Gastrocnemius medialis (tissue), 4 donors: ENCODE results near the gene CD68. TPM values are rescaled to one million over a fixed set of nuclear protein-coding genes. Genes with fewer than 3 reads are reported as not detected.
A peak's percentile ranks its signal among the peaks of the same experiment; 100 is the strongest.

Experiments
- ATAC-seq, 2 donors: fragments of 150-250 bp; one replicate each; pipeline ENCODE4 v1.9.1; 2016
- DNase-seq, 2 donors: peaks; one replicate each; pipeline ENCODE4 v3.0.0-alpha.2; 2019
- H3K27ac ChIP-seq, 4 donors: fragments of 200-600 bp; sonication (generic); 1 replicate in 1 of 4; 2 replicates in 3 of 4; pipeline ENCODE4 v1.5.1; 2016 to 2018; ENCODE audit warnings: mild to moderate bottlenecking in 2 of 4, moderate library complexity in 1 of 4
- H3K27me3 ChIP-seq, 3 donors: fragments of 200-600 bp; sonication (generic) in 2 of 3; 1 replicate in 1 of 3; 2 replicates in 2 of 3; pipeline versions ENCODE4 v1.5.1 to v1.6.0; 2016 to 2019; ENCODE audit warnings: mild to moderate bottlenecking in 1 of 3, moderate library complexity in 1 of 3
- H3K36me3 ChIP-seq, 2 donors: fragments of 200-600 bp; sonication (generic) in 1 of 2; one replicate each; pipeline ENCODE4 v1.5.1; 2017 to 2018
- H3K4me1 ChIP-seq, 2 donors: fragments of 200-600 bp; sonication (generic) in 1 of 2; one replicate each; pipeline ENCODE4 v1.5.1; 2016 to 2017; ENCODE audit warnings: mild to moderate bottlenecking in 2 of 2
- H3K4me3 ChIP-seq, 4 donors: fragments of 200-600 bp; sonication (generic) in 3 of 4; 1 replicate in 1 of 4; 2 replicates in 3 of 4; pipeline ENCODE4 v1.5.1; 2016 to 2019; ENCODE audit warnings: mild to moderate bottlenecking in 2 of 4
- H3K9me3 ChIP-seq, 3 donors: fragments of 200-600 bp; sonication (generic) in 2 of 3; 1 replicate in 1 of 3; 2 replicates in 2 of 3; pipeline ENCODE4 v1.5.1; 2016 to 2019
- POLR2A ChIP-seq, 2 donors: fragments of 450-650 bp; IDR thresholded peaks; one replicate each; pipeline ENCODE4 v1.6.1; 2017; ENCODE audit warnings: antibody characterized with exemption in 2 of 2, mild to moderate bottlenecking in 2 of 2, moderate library complexity in 2 of 2
- in situ Hi-C, 4 donors: fragments of 200-750 bp; cut with MboI; loops; one replicate each; pipeline versions ENCODE4 v1.15.0 to v1.8.0; 2017; ENCODE audit warnings: low sequenced_read_pairs in 4 of 4
- intact Hi-C: fragments of 100-400 bp; cut with DNase I; formaldehyde crosslinking; loops from one replicate; pipeline ENCODE4 v1.15.1; 2023; ENCODE audit warnings: low total_unique reads
- total RNA-seq, 4 donors: library from RNA; depleted of rRNA; stranded (reverse); fragments of >200 nt; gene quantifications; one replicate each; pipeline versions ENCODE4 v1.1.0 to v1.2.3, GENCODE V29; 2016
- TF ChIP-seq, protein P1 (sequence below), 5 experiments: fragments of 450-650 bp in 3 of 5; fragments of 200-600 bp in 2 of 5; sonication (generic) in 2 of 5; IDR thresholded peaks in 4 of 5; conservative IDR thresholded peaks in 1 of 5; 1 replicate in 4 of 5; 2 replicates in 1 of 5; pipeline ENCODE4 v1.5.1; 2016 to 2019; ENCODE audit warnings: antibody characterized with exemption in 5 of 5, mild to moderate bottlenecking in 3 of 5, moderate library complexity in 3 of 5

Gene CD68
- total RNA-seq, 4 donors from 2014 or later, result 10.1 to 66.5 (median 20.3) TPM

DNA sequence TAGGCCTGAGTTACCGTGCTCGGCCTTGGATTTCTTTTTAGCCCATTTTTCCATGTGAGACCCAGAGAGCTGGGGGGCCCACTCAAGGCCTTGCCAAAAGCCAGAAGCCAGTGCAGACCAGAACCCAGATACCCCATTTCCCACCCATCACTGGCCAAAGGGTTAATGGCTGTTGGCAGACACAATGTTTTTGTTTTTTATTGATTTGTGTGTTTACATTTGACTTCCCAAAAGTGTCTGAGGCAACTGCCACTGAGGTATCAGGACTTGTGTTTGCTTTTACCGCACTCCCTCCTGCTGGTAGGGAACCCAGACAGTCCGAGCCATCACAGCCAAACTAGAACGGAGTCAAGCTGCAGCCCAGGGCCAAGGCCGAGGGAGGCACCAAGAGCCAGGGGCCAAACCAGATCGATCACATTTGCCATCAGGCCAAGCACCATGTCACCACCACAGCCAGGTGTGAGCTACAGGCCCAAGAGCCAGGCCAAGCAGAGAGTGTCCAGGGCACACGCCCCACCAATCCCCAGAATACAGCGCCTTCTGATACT, 38.3 kb upstream of the CD68 start:
- Histone ChIP-seq H3K4me1 (no peaks in the 10 kb centered on the region), H3K4me3 (no peak overlapping the region), H3K27me3 (no peaks in the 10 kb centered on the region), H3K36me3 (no peaks in the 10 kb centered on the region), H3K9me3 (no peaks in the 10 kb centered on the region), H3K27ac (no peak overlapping the region)
- no peak for ATAC-seq
- TF ChIP-seq, protein P1, sequence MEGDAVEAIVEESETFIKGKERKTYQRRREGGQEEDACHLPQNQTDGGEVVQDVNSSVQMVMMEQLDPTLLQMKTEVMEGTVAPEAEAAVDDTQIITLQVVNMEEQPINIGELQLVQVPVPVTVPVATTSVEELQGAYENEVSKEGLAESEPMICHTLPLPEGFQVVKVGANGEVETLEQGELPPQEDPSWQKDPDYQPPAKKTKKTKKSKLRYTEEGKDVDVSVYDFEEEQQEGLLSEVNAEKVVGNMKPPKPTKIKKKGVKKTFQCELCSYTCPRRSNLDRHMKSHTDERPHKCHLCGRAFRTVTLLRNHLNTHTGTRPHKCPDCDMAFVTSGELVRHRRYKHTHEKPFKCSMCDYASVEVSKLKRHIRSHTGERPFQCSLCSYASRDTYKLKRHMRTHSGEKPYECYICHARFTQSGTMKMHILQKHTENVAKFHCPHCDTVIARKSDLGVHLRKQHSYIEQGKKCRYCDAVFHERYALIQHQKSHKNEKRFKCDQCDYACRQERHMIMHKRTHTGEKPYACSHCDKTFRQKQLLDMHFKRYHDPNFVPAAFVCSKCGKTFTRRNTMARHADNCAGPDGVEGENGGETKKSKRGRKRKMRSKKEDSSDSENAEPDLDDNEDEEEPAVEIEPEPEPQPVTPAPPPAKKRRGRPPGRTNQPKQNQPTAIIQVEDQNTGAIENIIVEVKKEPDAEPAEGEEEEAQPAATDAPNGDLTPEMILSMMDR (IDR thresholded peaks at IDR 0.05 in 4 of 5, conservative IDR thresholded peaks at IDR 0.05 in 1 of 5), result no peak
- TF ChIP-seq POLR2A (IDR thresholded peaks at IDR 0.05), result no peak
- in situ Hi-C loops (loop anchor here in 1 of 4 donors (25.0 kb wide), 1 partner anchor 179 kb away; the partner anchor contains the start of genes KCTD11 and TMEM95), intact Hi-C loops (no loop called here)
- no peak for DNase-seq

GRCh38 chr17:7544911-7545310, 34.5 kb upstream of the CD68 start:
- no peaks in the 10 kb centered on the region for H3K9me3 ChIP-seq
- H3K27me3 ChIP-seq, result no peaks in the 10 kb centered on the region
- intact Hi-C loops, result no loop called here
- H3K4me1 ChIP-seq, result peaks cover 4 to 13% of the 10 kb centered on the region in 2 donors
- DNase-seq (no peak), ATAC-seq (no peak)
- in situ Hi-C loops, result loop anchor here in 1 of 4 donors (25.0 kb wide), 1 partner anchor 183 kb away; the partner anchor contains the start of genes KCTD11 and TMEM95
- H3K36me3 ChIP-seq, result no peaks in the 10 kb centered on the region
- TF ChIP-seq POLR2A (IDR thresholded peaks at IDR 0.05), result no peak
- TF ChIP-seq, protein P1 (IDR thresholded peaks at IDR 0.05 in 4 of 5, conservative IDR thresholded peaks at IDR 0.05 in 1 of 5), result no peak
- no peak overlapping the region for H3K4me3 ChIP-seq
- H3K27ac ChIP-seq, result peak overlapping the region in 1 of 4 donors; percentile 43

- peak within 1 kb of the TSS; percentile 62 to 81 (median 76) for H3K27ac ChIP-seq
- ATAC-seq, result peak; percentile 68 to 71
- no peaks in the 10 kb centered on the region for H3K9me3 ChIP-seq
- peak; percentile 35 to 41 for DNase-seq
- in situ Hi-C loops, result loop anchor here in 1 of 4 donors (25.0 kb wide), 1 partner anchor 186 kb away; the partner anchor contains the start of genes KCTD11 and TMEM95
- H3K4me3 ChIP-seq, result peak within 1 kb of the TSS; percentile 62 to 85 (median 66)
- H3K4me1 ChIP-seq, result peaks cover 4 to 13% of the 10 kb centered on the region in 2 donors
- H3K27me3 ChIP-seq, result no peaks in the 10 kb centered on the region
- intact Hi-C loops, result no loop called here
- peak in 1 of 2 donors; percentile 28 for TF ChIP-seq POLR2A (IDR thresholded peaks at IDR 0.05)
- TF ChIP-seq, protein P1 (IDR thresholded peaks at IDR 0.05 in 4 of 5, conservative IDR thresholded peaks at IDR 0.05 in 1 of 5), result peak in 2 of 5 experiments; percentile 17 to 39
- H3K36me3 ChIP-seq, result no peaks in the 10 kb centered on the region
Measured at GRCh38 chr17:7548585-7549400, 30.6 kb upstream of the CD68 start, which contains the start of gene TNFSF12. TSS of gene TNFSF12 (plus strand) at chr17:7549058. CDS start at chr17:7549154, 96 bp downstream.

- peak overlapping the region; percentile 62 to 81 (median 76) for H3K27ac ChIP-seq
- peak; percentile 36 to 52 for ATAC-seq
- intact Hi-C loops, result no loop called here
- TF ChIP-seq, protein P1 (IDR thresholded peaks at IDR 0.05 in 4 of 5, conservative IDR thresholded peaks at IDR 0.05 in 1 of 5), result peak in 1 of 5 experiments; percentile 1
- TF ChIP-seq POLR2A (IDR thresholded peaks at IDR 0.05), result no peak
- H3K36me3 ChIP-seq, result no peaks in the 10 kb centered on the region
- in situ Hi-C loops, result loop anchor here in 2 of 4 donors (10.0 to 25.0 kb wide), 3 partner anchors 45 to 187 kb away; partner anchors contain the start of genes CHRNB1 (in 1 of the 2), FGF11 (in 1 of the 2), KCTD11 (in 1 of the 2) and SPEM2 (in 1 of the 2)
- no peak for DNase-seq
- H3K9me3 ChIP-seq, result no peaks in the 10 kb centered on the region
- H3K27me3 ChIP-seq, result no peaks in the 10 kb centered on the region
- H3K4me3 ChIP-seq, result peak overlapping the region; percentile 62 to 85 (median 66)
- peaks cover 4 to 13% of the 10 kb centered on the region in 2 donors for H3K4me1 ChIP-seq
Measured at GRCh38 chr17:7549401-7550055, 29.9 kb upstream of the CD68 start.
